22Rv1 (cell line): ENCODE measurements around the gene LRRC73.

Source experiments
- ZFX ChIP-seq: fragments of 450-650 bp; IDR thresholded peaks from 2 replicates; pipeline ENCODE4 v1.6.1; 2017; ENCODE audit warnings: antibody characterized with exemption, borderline replicate concordance
- TF ChIP-seq, protein P1 (sequence below): fragments of 450-650 bp; IDR thresholded peaks from 2 replicates; pipeline ENCODE4 v1.5.1; 2017; ENCODE audit warnings: mild to moderate bottlenecking

DNA sequence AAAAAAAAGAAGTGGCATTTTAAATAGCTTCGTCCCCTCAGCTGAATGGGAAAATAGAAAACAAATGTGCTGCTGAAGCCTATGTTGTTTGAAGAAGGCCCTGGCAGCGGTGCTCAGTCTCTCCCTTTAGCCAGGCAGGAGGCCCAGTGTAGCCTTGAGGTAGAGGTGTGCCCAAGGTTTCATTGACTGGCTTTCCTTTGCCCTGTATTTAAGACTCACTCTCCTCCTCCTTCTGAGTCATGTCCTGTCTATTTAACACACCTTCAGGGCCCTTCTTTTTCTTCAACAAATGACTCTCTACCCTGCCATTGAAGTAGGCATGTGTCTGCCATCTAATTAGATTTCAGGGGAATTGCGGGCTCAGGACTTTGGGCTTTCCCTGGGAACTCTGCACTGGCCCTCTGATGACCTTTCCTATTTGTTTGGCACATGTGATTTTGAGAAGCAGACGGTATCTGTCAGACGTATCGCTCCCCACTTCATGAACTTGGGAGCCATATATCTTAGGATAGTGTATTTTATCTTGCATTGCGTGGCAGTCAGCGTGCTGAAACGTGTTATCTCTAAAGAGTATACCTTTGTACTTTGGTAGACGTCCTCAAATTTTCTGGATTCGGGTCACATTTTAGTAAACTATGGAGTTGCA is 28.4 kb downstream of the LRRC73 start:
- TF ChIP-seq, protein P1, sequence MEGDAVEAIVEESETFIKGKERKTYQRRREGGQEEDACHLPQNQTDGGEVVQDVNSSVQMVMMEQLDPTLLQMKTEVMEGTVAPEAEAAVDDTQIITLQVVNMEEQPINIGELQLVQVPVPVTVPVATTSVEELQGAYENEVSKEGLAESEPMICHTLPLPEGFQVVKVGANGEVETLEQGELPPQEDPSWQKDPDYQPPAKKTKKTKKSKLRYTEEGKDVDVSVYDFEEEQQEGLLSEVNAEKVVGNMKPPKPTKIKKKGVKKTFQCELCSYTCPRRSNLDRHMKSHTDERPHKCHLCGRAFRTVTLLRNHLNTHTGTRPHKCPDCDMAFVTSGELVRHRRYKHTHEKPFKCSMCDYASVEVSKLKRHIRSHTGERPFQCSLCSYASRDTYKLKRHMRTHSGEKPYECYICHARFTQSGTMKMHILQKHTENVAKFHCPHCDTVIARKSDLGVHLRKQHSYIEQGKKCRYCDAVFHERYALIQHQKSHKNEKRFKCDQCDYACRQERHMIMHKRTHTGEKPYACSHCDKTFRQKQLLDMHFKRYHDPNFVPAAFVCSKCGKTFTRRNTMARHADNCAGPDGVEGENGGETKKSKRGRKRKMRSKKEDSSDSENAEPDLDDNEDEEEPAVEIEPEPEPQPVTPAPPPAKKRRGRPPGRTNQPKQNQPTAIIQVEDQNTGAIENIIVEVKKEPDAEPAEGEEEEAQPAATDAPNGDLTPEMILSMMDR: no peak
- no peak for TF ChIP-seq ZFX
